Measurements from ENCODE around the gene PDIA4. TPM values are rescaled to one million over a fixed set of nuclear protein-coding genes. Genes with fewer than 3 reads are reported as not detected.

PDIA4 gene
- polyA plus RNA-seq, 2 of the 4 experiments (the other 2 are of a cell fraction): 175 to 214 TPM

DNA sequence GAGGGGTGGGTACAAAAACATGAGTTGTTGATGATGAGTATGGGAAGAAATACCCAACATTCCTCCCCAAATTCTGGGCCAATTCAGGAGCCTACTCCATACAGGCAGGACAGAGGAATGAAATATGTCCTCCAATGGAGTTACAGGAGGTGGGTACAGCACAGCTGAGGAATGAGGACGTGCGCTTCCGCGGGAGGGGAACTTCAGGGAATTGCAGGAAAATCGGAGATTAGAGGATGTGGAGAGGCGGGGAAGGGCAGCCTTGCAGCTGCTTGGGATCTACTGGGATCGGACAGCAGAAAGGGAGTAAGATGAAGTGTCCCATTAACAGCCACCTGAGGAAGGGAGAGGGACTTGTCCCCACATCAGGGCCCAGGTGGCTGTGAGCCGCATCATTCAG lies 50.2 kb downstream of the PDIA4 start (continued):
- TF ChIP-seq, protein P1, sequence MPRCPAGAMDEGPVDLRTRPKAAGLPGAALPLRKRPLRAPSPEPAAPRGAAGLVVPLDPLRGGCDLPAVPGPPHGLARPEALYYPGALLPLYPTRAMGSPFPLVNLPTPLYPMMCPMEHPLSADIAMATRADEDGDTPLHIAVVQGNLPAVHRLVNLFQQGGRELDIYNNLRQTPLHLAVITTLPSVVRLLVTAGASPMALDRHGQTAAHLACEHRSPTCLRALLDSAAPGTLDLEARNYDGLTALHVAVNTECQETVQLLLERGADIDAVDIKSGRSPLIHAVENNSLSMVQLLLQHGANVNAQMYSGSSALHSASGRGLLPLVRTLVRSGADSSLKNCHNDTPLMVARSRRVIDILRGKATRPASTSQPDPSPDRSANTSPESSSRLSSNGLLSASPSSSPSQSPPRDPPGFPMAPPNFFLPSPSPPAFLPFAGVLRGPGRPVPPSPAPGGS (IDR thresholded peaks at IDR 0.05): no peak
- no peak for TF ChIP-seq ZSCAN20 (CRISPR knock-in tag; IDR thresholded peaks at IDR 0.05)

DNA sequence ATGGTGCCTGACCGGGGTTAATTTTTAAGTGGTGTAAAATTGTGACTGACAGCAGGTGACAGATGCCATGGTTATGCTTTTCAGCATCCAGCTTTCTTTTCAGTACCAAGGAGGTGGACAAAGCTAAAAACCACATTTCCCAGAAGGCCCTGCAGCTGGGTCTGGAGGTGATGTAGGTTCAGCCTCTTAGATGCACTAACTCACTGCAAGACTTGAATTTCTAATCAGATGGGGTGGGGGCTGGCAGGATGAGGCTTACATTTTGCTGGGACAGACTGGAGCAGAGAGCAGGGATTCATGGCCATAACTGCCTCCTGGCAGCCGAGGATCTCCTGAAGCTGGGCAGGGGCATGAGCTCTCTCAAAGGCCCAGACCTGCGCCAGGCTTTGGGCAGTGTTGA lies 52.4 kb downstream of the PDIA4 start:
- no peaks in the 10 kb centered on the region for H3K4me1 ChIP-seq
- no peak overlapping the region for H3K27ac ChIP-seq
- no peak overlapping the region for H3K4me3 ChIP-seq
- 100% methylated on average over 1 of the region's 3 CpGs for WGBS (ENCODE audit: missing lambda C conversion rate)
- ATAC-seq (no peak), FAIRE-seq (no peak), DNase-seq (ENCODE audit: low read depth in 1 of 2, low spot score in 1 of 2) (no peak)
- POLR2A ChIA-PET: no interaction called here
- TF ChIP-seq ZC3H11A (IDR thresholded peaks at IDR 0.05): no peak
- no peak for TF ChIP-seq RAD21 (conservative IDR thresholded peaks at IDR 0.05 in 1 of 2, IDR thresholded peaks at IDR 0.05 in 1 of 2)
- no peak for TF ChIP-seq POLR2AphosphoS2 (conservative IDR thresholded peaks at IDR 0.05; ENCODE audit: low read length)
- TF ChIP-seq, protein P2, sequence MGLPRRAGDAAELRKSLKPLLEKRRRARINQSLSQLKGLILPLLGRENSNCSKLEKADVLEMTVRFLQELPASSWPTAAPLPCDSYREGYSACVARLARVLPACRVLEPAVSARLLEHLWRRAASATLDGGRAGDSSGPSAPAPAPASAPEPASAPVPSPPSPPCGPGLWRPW (IDR thresholded peaks at IDR 0.05): no peak
- H3K4me2 ChIP-seq: no peak overlapping the region
- CTCF ChIA-PET: no interaction called here
- H3K9me3 ChIP-seq: peaks cover 4% of the 10 kb centered on the region; the same call in 1 of the 3 replicates

DNA sequence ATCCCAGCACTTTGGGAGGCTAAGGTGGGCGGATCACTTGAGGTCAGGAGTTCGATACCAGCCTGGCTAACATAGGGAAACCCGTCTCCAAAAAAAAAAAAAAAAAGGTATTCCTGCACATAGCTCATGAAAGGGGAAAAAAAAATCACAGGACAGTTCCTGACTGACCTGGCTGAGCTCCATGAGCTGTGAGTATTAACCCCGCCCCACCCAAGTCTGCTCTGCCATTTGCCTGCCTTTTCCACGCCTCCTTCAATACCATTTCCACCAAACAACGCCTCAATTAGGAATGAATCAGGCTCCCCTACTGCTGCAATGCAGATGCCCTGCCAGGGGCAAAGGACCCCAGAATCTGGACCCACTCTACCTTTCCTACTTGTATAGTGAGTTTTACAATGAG lies 55.0 kb downstream of the PDIA4 start:
- POLR2A ChIA-PET: no interaction called here
- no peak for DNase-seq (ENCODE audit: low read depth in 1 of 2, low spot score in 1 of 2)
- WGBS (ENCODE audit: missing lambda C conversion rate): 85% methylated on average over 6 of the region's 6 CpGs
- Histone ChIP-seq H3K4me1 (no peaks in the 10 kb centered on the region), H3K9me3 (no peaks in the 10 kb centered on the region), H3K4me2 (no peak overlapping the region), H3K4me3 (no peak overlapping the region), H3K27ac (no peak overlapping the region)
- FAIRE-seq: no peak
- no peak for ATAC-seq
- TF ChIP-seq RARB (CRISPR knock-in tag; IDR thresholded peaks at IDR 0.05): no peak
- no peak for TF ChIP-seq NPAS2 (CRISPR knock-in tag; IDR thresholded peaks at IDR 0.05; ENCODE audit: borderline replicate concordance)
- no peak for TF ChIP-seq EHMT2 (IDR thresholded peaks at IDR 0.05; ENCODE audit: low read depth)
- TF ChIP-seq, protein P3, sequence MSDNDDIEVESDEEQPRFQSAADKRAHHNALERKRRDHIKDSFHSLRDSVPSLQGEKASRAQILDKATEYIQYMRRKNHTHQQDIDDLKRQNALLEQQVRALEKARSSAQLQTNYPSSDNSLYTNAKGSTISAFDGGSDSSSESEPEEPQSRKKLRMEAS (IDR thresholded peaks at IDR 0.05): no peak
- no peak for TF ChIP-seq CHD2 (IDR thresholded peaks at IDR 0.05; ENCODE audit: low read length, partially characterized antibody)
- TF ChIP-seq MAFK (IDR thresholded peaks at IDR 0.05; ENCODE audit: partially characterized antibody): no peak
- TF ChIP-seq, protein P4, sequence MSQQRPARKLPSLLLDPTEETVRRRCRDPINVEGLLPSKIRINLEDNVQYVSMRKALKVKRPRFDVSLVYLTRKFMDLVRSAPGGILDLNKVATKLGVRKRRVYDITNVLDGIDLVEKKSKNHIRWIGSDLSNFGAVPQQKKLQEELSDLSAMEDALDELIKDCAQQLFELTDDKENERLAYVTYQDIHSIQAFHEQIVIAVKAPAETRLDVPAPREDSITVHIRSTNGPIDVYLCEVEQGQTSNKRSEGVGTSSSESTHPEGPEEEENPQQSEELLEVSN (IDR thresholded peaks at IDR 0.05; ENCODE audit: borderline replicate concordance, low read depth): no peak
- TF ChIP-seq POLR2AphosphoS2 (conservative IDR thresholded peaks at IDR 0.05; ENCODE audit: low read length): no peak
- TF ChIP-seq CEBPB (IDR thresholded peaks at IDR 0.05): no peak
- TF ChIP-seq MYC (IDR thresholded peaks at IDR 0.05; ENCODE audit: borderline replicate concordance, low read length): no peak
- no peak for TF ChIP-seq GATA3 (IDR thresholded peaks at IDR 0.05; ENCODE audit: borderline replicate concordance)
- no peak for TF ChIP-seq JUN (IDR thresholded peaks at IDR 0.05)
- TF ChIP-seq EHF (CRISPR knock-in tag; IDR thresholded peaks at IDR 0.05): no peak
- TF ChIP-seq FOXS1 (CRISPR knock-in tag; IDR thresholded peaks at IDR 0.05): no peak
- CTCF ChIA-PET: interaction anchor here (0.8 kb wide), 1 partner anchor 35 kb away, joined by 3 read pairs; no protein-coding TSS in a partner anchor

DNA sequence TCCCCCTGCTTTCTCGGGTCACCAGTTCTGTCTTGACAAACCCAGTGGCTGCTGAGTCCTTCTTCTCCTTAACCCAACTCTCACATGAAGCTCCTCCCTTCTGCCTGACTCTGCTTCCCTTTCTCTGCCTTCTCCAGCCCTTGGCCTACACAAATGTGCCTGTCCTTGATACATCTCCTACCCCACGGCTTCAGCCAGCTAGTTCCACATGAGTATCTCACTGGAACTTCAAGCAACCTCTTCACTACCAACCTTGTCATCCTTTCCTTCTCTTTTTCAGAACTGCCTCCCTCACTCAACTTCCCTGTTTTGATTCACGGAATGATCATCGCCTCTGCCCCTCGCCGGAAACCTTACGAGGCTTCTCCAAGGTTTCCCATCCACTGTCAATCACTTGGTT lies 55.9 kb downstream of the PDIA4 start:
- FAIRE-seq: no peak
- H3K4me2 ChIP-seq: no peak overlapping the region
- no peak for ATAC-seq
- H3K27ac ChIP-seq: no peak overlapping the region
- no peaks in the 10 kb centered on the region for H3K9me3 ChIP-seq
- no peaks in the 10 kb centered on the region for H3K4me1 ChIP-seq
- CTCF ChIA-PET: interaction anchor here (0.8 to 0.9 kb wide), 2 partner anchors 36 to 94 kb away, joined by 3 read pairs; no protein-coding TSS in a partner anchor
- WGBS (ENCODE audit: missing lambda C conversion rate): 73% methylated on average over 7 of the region's 7 CpGs
- no peak overlapping the region for H3K4me3 ChIP-seq
- POLR2A ChIA-PET: no interaction called here
- no peak for DNase-seq (ENCODE audit: low read depth in 1 of 2, low spot score in 1 of 2)
- TF ChIP-seq MYC (IDR thresholded peaks at IDR 0.05; ENCODE audit: borderline replicate concordance, low read length) (no peak), RARB (CRISPR knock-in tag; IDR thresholded peaks at IDR 0.05) (no peak), JUNB (IDR thresholded peaks at IDR 0.05) (no peak), FOXS1 (CRISPR knock-in tag; IDR thresholded peaks at IDR 0.05) (no peak), EHF (CRISPR knock-in tag; IDR thresholded peaks at IDR 0.05) (no peak), FOSL2 (IDR thresholded peaks at IDR 0.05) (no peak), FOSL2 (CRISPR knock-in tag; IDR thresholded peaks at IDR 0.05) (no peak), RNF2 (IDR thresholded peaks at IDR 0.05; ENCODE audit: borderline replicate concordance, low read depth) (no peak), HOXB5 (CRISPR knock-in tag; IDR thresholded peaks at IDR 0.05) (no peak), HDAC2 (IDR thresholded peaks at IDR 0.05) (no peak)
- TF ChIP-seq, protein P5, sequence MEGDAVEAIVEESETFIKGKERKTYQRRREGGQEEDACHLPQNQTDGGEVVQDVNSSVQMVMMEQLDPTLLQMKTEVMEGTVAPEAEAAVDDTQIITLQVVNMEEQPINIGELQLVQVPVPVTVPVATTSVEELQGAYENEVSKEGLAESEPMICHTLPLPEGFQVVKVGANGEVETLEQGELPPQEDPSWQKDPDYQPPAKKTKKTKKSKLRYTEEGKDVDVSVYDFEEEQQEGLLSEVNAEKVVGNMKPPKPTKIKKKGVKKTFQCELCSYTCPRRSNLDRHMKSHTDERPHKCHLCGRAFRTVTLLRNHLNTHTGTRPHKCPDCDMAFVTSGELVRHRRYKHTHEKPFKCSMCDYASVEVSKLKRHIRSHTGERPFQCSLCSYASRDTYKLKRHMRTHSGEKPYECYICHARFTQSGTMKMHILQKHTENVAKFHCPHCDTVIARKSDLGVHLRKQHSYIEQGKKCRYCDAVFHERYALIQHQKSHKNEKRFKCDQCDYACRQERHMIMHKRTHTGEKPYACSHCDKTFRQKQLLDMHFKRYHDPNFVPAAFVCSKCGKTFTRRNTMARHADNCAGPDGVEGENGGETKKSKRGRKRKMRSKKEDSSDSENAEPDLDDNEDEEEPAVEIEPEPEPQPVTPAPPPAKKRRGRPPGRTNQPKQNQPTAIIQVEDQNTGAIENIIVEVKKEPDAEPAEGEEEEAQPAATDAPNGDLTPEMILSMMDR (IDR thresholded peaks at IDR 0.05): no peak
- TF ChIP-seq, protein P6, sequence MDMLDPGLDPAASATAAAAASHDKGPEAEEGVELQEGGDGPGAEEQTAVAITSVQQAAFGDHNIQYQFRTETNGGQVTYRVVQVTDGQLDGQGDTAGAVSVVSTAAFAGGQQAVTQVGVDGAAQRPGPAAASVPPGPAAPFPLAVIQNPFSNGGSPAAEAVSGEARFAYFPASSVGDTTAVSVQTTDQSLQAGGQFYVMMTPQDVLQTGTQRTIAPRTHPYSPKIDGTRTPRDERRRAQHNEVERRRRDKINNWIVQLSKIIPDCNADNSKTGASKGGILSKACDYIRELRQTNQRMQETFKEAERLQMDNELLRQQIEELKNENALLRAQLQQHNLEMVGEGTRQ (IDR thresholded peaks at IDR 0.05): no peak
- TF ChIP-seq, protein P7, sequence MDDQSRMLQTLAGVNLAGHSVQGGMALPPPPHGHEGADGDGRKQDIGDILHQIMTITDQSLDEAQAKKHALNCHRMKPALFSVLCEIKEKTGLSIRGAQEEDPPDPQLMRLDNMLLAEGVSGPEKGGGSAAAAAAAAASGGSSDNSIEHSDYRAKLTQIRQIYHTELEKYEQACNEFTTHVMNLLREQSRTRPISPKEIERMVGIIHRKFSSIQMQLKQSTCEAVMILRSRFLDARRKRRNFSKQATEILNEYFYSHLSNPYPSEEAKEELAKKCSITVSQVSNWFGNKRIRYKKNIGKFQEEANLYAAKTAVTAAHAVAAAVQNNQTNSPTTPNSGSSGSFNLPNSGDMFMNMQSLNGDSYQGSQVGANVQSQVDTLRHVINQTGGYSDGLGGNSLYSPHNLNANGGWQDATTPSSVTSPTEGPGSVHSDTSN (IDR thresholded peaks at IDR 0.05): no peak

Data from A549 (cell line).